Peyer's patch (tissue), 4 donors: ENCODE data around the gene BRD9.
"Not testable (repeated sequence)": the region's sequence is repeated elsewhere in the genome, so short reads cannot be mapped to it uniquely, and the experiment has no call there.

Experiments used
- POLR2A ChIP-seq, 2 donors: fragments of 450-650 bp; IDR thresholded peaks; one replicate each; pipeline ENCODE4 v1.5.1; 2017; ENCODE audit warnings: antibody characterized with exemption in 2 of 2, mild to moderate bottlenecking in 2 of 2, moderate library complexity in 2 of 2
- TF ChIP-seq, protein P1 (sequence below), 6 experiments: fragments of 450-650 bp in 4 of 6; fragments of 200-600 bp in 2 of 6; sonication (generic) in 1 of 6; IDR thresholded peaks; one replicate each; pipeline ENCODE4 v1.5.1; 2017 to 2019; ENCODE audit warnings: antibody characterized with exemption in 6 of 6, mild to moderate bottlenecking in 3 of 6, moderate library complexity in 1 of 6

DNA sequence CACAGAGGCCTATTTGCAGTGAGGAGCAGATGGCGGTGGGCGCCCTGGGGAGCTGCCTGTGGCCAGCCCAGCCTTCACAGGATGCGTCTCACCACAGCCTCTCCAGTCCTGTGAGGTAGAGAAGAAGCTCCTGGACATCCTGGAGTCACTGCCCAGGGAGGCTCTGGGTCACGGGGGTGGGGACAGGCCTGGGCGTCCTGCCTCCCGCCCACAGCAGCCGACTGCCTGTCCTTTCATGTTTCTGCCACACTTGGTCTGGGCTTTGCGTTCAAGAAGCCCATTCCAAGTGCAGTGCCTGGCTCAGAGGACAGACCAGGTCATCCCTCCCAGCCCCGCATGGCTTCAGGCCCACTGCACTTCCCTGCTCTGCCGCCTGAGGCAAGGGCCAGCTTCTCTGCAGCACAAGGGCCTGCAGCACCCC is 54.2 kb downstream of the BRD9 start:
- TF ChIP-seq, protein P1, sequence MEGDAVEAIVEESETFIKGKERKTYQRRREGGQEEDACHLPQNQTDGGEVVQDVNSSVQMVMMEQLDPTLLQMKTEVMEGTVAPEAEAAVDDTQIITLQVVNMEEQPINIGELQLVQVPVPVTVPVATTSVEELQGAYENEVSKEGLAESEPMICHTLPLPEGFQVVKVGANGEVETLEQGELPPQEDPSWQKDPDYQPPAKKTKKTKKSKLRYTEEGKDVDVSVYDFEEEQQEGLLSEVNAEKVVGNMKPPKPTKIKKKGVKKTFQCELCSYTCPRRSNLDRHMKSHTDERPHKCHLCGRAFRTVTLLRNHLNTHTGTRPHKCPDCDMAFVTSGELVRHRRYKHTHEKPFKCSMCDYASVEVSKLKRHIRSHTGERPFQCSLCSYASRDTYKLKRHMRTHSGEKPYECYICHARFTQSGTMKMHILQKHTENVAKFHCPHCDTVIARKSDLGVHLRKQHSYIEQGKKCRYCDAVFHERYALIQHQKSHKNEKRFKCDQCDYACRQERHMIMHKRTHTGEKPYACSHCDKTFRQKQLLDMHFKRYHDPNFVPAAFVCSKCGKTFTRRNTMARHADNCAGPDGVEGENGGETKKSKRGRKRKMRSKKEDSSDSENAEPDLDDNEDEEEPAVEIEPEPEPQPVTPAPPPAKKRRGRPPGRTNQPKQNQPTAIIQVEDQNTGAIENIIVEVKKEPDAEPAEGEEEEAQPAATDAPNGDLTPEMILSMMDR (IDR thresholded peaks at IDR 0.05), result not testable (repeated sequence)
- not testable (repeated sequence) for TF ChIP-seq POLR2A (IDR thresholded peaks at IDR 0.05)
